Fibroblast of gingiva (primary cell): ENCODE measurements around the gene SIK2.

ENCODE experiments used
- DNase-seq: peaks from one replicate; pipeline ENCODE4 v3.0.0-alpha.2; 2011; ENCODE audit warnings: low read depth

The SIK2 gene

GRCh38 chr11:111601979-111602864 is at the start of gene SIK2:
Gene SIK2, plus strand, starts transcription at chr11:111602449. Its CDS starts 115 bp downstream, at chr11:111602564.
- peak; percentile 98 for DNase-seq

GRCh38 chr11:111554532-111554931 is 47.7 kb upstream of the SIK2 start:
- no peak for DNase-seq

- peak; percentile 23 for DNase-seq
Observed at GRCh38 chr11:111555255-111555654, 47.0 kb upstream of the SIK2 start.

GRCh38 chr11:111557425-111558111 is 44.7 kb upstream of the SIK2 start:
- DNase-seq: peak; percentile 94

GRCh38 chr11:111559800-111560464 is 42.3 kb upstream of the SIK2 start:
- DNase-seq: no peak

- no peak for DNase-seq
Observed at GRCh38 chr11:111560800-111561199, 41.4 kb upstream of the SIK2 start.

GRCh38 chr11:111561306-111561705 is 40.9 kb upstream of the SIK2 start:
- no peak for DNase-seq

- DNase-seq: peak; percentile 89
Observed at GRCh38 chr11:111561791-111562325, 40.4 kb upstream of the SIK2 start.

GRCh38 chr11:111562692-111563389 is 39.4 kb upstream of the SIK2 start:
- no peak for DNase-seq

GRCh38 chr11:111565114-111565720 is 37.0 kb upstream of the SIK2 start:
- DNase-seq: peak; percentile 62

GRCh38 chr11:111566324-111566723 is 35.9 kb upstream of the SIK2 start:
- no peak for DNase-seq

GRCh38 chr11:111569476-111569875 is 32.8 kb upstream of the SIK2 start:
- DNase-seq: no peak

- no peak for DNase-seq
Observed at GRCh38 chr11:111570796-111571195, 31.5 kb upstream of the SIK2 start.

GRCh38 chr11:111571829-111572501 is 30.3 kb upstream of the SIK2 start:
- DNase-seq: no peak

GRCh38 chr11:111572581-111572980 is 29.7 kb upstream of the SIK2 start:
- peak; percentile 5 for DNase-seq

- peak; percentile 83 for DNase-seq
Observed at GRCh38 chr11:111573821-111574249, 28.4 kb upstream of the SIK2 start.

- no peak for DNase-seq
Observed at GRCh38 chr11:111574373-111575225, 27.6 kb upstream of the SIK2 start.

GRCh38 chr11:111575740-111576139 is 26.5 kb upstream of the SIK2 start:
- DNase-seq: no peak

GRCh38 chr11:111577821-111578220 is 24.4 kb upstream of the SIK2 start:
- no peak for DNase-seq

- DNase-seq: no peak
Observed at GRCh38 chr11:111581341-111581740, 20.9 kb upstream of the SIK2 start.
